H9 (cell line): Measurements from ENCODE around the gene DYNLT4. TPM values are rescaled to one million over a fixed set of nuclear protein-coding genes. Genes with fewer than 3 reads are reported as not detected.

Source experiments
- DNase-seq: peaks from one replicate; pipeline ENCODE4 v3.0.0-alpha.2; 2017
- H2AFZ ChIP-seq: one replicate; pipeline ENCODE4 v1.6.1; 2013; ENCODE audit warnings: mild to moderate bottlenecking, low read length, control low read depth, moderate library complexity
- H2AK5ac ChIP-seq: 2 replicates; pipeline ENCODE4 v1.6.1; 2013; ENCODE audit warnings: low read length, control low read depth, mixed read lengths; ENCODE audit not compliant: insufficient read length
- H2BK120ac ChIP-seq: one replicate; pipeline ENCODE4 v1.6.1; 2013; ENCODE audit warnings: low read depth, mild to moderate bottlenecking, low read length, control low read depth, inconsistent platforms; ENCODE audit not compliant: poor library complexity, severe bottlenecking
- H2BK12ac ChIP-seq: 2 replicates; pipeline ENCODE4 v1.6.1; 2013; ENCODE audit warnings: low read length, control low read depth, mixed read lengths, low read depth; ENCODE audit not compliant: insufficient read length
- H2BK15ac ChIP-seq: 2 replicates; pipeline ENCODE4 v1.6.1; 2013; ENCODE audit warnings: low read depth, low read length, control low read depth
- H2BK20ac ChIP-seq: one replicate; pipeline ENCODE4 v1.6.1; 2013; ENCODE audit warnings: low read depth, mild to moderate bottlenecking, low read length, control low read depth, inconsistent platforms; ENCODE audit not compliant: poor library complexity, severe bottlenecking
- H2BK5ac ChIP-seq: 2 replicates; pipeline ENCODE4 v1.6.1; 2013; ENCODE audit warnings: low read length, control low read depth, mixed read lengths; ENCODE audit not compliant: insufficient read length
- H3K14ac ChIP-seq: 2 replicates; pipeline ENCODE4 v1.6.1; 2013; ENCODE audit warnings: low read length, control low read depth; ENCODE audit not compliant: insufficient read depth
- H3K18ac ChIP-seq: 2 replicates; pipeline ENCODE4 v1.6.1; 2013; ENCODE audit warnings: low read depth, mild to moderate bottlenecking, mixed read lengths, low read length, control low read depth; ENCODE audit not compliant: insufficient read length
- H3K23ac ChIP-seq: 2 replicates; pipeline ENCODE4 v1.6.1; 2013; ENCODE audit warnings: low read length, control low read depth, mixed read lengths, low read depth; ENCODE audit not compliant: insufficient read length
- H3K23me2 ChIP-seq: 2 replicates; pipeline ENCODE4 v1.6.1; 2013; ENCODE audit warnings: low read depth, mild to moderate bottlenecking, mixed read lengths, low read length, control low read depth; ENCODE audit not compliant: insufficient read length, poor library complexity, severe bottlenecking
- H3K27ac ChIP-seq: 2 replicates; pipeline ENCODE4 v1.5.1; 2013; ENCODE audit warnings: low read length, control low read depth, mixed read lengths, low read depth; ENCODE audit not compliant: insufficient read length
- H3K27me3 ChIP-seq: 2 replicates; pipeline ENCODE4 v1.6.1; 2013; ENCODE audit warnings: low read length, control low read depth, inconsistent platforms; ENCODE audit not compliant: insufficient read depth
- H3K4ac ChIP-seq: 2 replicates; pipeline ENCODE4 v1.6.1; 2013; ENCODE audit warnings: low read depth, mild to moderate bottlenecking, control low read depth, inconsistent platforms, low read length, moderate library complexity
- H3K4me1 ChIP-seq: 2 replicates; pipeline ENCODE4 v1.6.1; 2013; ENCODE audit warnings: low read length, control low read depth, inconsistent platforms; ENCODE audit not compliant: insufficient read depth
- H3K4me2 ChIP-seq: 2 replicates; pipeline ENCODE4 v1.6.1; 2013; ENCODE audit warnings: low read length, control low read depth, mixed read lengths; ENCODE audit not compliant: insufficient read length, insufficient read depth
- H3K56ac ChIP-seq: 2 replicates; pipeline ENCODE4 v1.6.1; 2013; ENCODE audit warnings: low read depth, mild to moderate bottlenecking, mixed read lengths, low read length, control low read depth; ENCODE audit not compliant: insufficient read length
- H3K79me1 ChIP-seq: 2 replicates; pipeline ENCODE4 v1.6.1; 2013; ENCODE audit warnings: low read depth, mild to moderate bottlenecking, moderate library complexity, low read length, control low read depth, inconsistent platforms; ENCODE audit not compliant: insufficient read depth, poor library complexity, severe bottlenecking
- H3K79me2 ChIP-seq: 2 replicates; pipeline ENCODE4 v1.6.1; 2013; ENCODE audit warnings: low read length, control low read depth, inconsistent platforms; ENCODE audit not compliant: insufficient read depth
- H3K9ac ChIP-seq: 2 replicates; pipeline ENCODE4 v1.6.1; 2013; ENCODE audit warnings: low read length, control low read depth, mixed read lengths; ENCODE audit not compliant: insufficient read length; ENCODE audit errors: extremely low read depth
- H3K9me3 ChIP-seq: one replicate; pipeline ENCODE4 v1.6.1; 2013; ENCODE audit warnings: low read depth, low read length, inconsistent platforms; ENCODE audit not compliant: control insufficient read depth
- H3T11ph ChIP-seq: one replicate; pipeline ENCODE4 v1.6.1; 2013; ENCODE audit warnings: mild to moderate bottlenecking, low read length, control low read depth, inconsistent platforms
- H4K20me1 ChIP-seq: one replicate; pipeline ENCODE4 v1.6.1; 2013; ENCODE audit not compliant: control insufficient read depth, insufficient read length, insufficient read depth
- H4K5ac ChIP-seq: 2 replicates; pipeline ENCODE4 v1.6.1; 2013; ENCODE audit warnings: low read depth, mild to moderate bottlenecking, mixed read lengths, low read length, control low read depth; ENCODE audit not compliant: insufficient read length
- H4K8ac ChIP-seq: replicated peaks from 2 replicates; pipeline ENCODE4 v1.6.1; 2013; ENCODE audit warnings: low read length, control low read depth, mixed read lengths, low read depth; ENCODE audit not compliant: insufficient read length
- H4K91ac ChIP-seq: 2 replicates; pipeline ENCODE4 v1.6.1; 2013; ENCODE audit warnings: low read depth, mild to moderate bottlenecking, moderate library complexity, mixed read lengths, low read length, control low read depth; ENCODE audit not compliant: insufficient read length
- H3K27ac Mint-ChIP-seq, 3 experiments: 2 replicates in 2 of 3; 3 replicates in 1 of 3; pipeline ENCODE4 v1.8.0; 2020 to 2021; ENCODE audit warnings: mixed read lengths in 3 of 3, mild to moderate bottlenecking in 1 of 3, moderate library complexity in 1 of 3
- H3K27me3 Mint-ChIP-seq: 2 replicates; pipeline ENCODE4 v1.8.0; 2021; ENCODE audit warnings: low read depth, mild to moderate bottlenecking, moderate library complexity, mixed read lengths
- H3K36me3 Mint-ChIP-seq, 3 experiments: 2 replicates in 2 of 3; 3 replicates in 1 of 3; pipeline ENCODE4 v1.8.0; 2020 to 2021; ENCODE audit warnings: low read depth in 3 of 3, mixed read lengths in 3 of 3; ENCODE audit not compliant: insufficient read depth in 1 of 3
- H3K4me1 Mint-ChIP-seq, 2 experiments: 2 replicates each; pipeline ENCODE4 v1.8.0; 2020; ENCODE audit warnings: mixed read lengths in 2 of 2
- H3K4me3 Mint-ChIP-seq, 2 experiments: 2 replicates in 1 of 2; 3 replicates in 1 of 2; pipeline ENCODE4 v1.8.0; 2020 to 2021; ENCODE audit warnings: mild to moderate bottlenecking in 2 of 2, mixed read lengths in 2 of 2, moderate library complexity in 1 of 2
- H3K9me3 Mint-ChIP-seq, 2 experiments: 2 replicates in 1 of 2; 3 replicates in 1 of 2; pipeline ENCODE4 v1.8.0; 2020; ENCODE audit warnings: mild to moderate bottlenecking in 2 of 2, mixed read lengths in 2 of 2, moderate library complexity in 1 of 2
- WGBS: extraction: QIAGEN DNeasy Blood & Tissue Kit; methylation state at CpG from one replicate; pipeline ENCODE4 v1.1.7; 2013; ENCODE audit warnings: missing lambda C conversion rate, low lambda C conversion rate, mixed read lengths; ENCODE audit not compliant: insufficient read length; ENCODE audit errors: extremely low coverage; 5-methylcytosine and 5-hydroxymethylcytosine counted together
- total RNA-seq: library from RNA; stranded (reverse); gene quantifications from 2 replicates; pipeline ENCODE4 v1.2.1, GENCODE V29; 2021
- TF ChIP-seq, protein P1 (sequence below): fragments of 200-600 bp; sonication (generic); conservative IDR thresholded peaks from 3 replicates; pipeline ENCODE4 v1.8.0; 2021; ENCODE audit warnings: antibody characterized with exemption, mild to moderate bottlenecking

DYNLT4 gene
- total RNA-seq, 1 experiment from 2014 or later = not detected

DNA sequence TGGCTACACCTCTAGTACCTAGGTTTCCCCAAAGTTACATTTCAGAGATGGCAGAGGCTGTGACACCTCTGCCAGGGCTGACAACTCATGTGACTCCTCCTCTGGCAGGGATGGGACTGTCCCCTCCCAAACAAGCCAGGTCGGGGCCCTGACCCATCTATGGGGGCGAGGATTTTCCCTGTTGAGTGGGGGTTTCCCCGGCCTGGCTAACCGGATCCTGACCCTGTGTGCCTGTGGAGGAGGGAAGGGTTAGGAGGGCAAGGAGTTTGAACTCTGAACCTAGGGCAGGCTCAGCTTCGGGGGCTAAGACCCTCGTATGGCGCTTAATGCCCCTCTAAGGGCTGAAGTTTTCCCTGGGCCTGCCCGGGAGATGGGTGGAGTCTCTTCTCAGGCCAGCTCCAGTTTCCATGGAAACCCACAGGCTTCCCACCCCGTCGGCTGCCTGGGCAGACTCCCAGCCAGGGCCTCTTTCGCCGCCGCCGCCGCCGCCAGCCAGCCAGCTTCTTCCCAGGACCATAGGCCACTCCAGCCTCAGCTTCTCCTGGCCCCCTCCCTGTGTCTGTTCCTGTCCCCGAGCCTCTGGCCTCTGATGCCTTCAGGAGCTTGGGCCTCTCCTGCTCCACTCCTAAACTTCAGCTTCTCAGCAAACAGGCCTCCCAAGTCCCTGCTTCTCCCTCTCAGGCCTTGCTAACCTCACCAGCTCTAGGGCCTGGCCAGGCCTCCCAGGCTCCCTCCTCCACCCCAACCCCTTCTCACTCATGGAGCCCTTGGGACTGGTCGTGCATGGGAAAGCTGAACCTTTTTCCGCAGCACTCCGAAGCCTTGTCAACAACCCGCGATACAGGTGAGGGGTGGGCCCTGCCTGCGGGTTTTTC, 1.1 kb upstream of the DYNLT4 start, which contains the start of gene BTBD19:
Gene BTBD19 (plus strand): TSS at position 461 of the 875 bp plus-strand sequence. CDS start 298 bp downstream, at position 759.
- H3K27ac ChIP-seq = peak within 1 kb of the TSS; percentile 85
- H3K4me3 Mint-ChIP-seq = peak within 1 kb of the TSS; percentile 22 to 58
- H4K91ac ChIP-seq = peak within 1 kb of the TSS; percentile 68
- peak within 1 kb of the TSS; percentile 35 for H4K5ac ChIP-seq
- H3K4me1 ChIP-seq = peaks cover 10% of the 10 kb centered on the region; the same call in 1 of the 2 replicates
- peak within 1 kb of the TSS; percentile 47 for H3T11ph ChIP-seq
- H2BK12ac ChIP-seq = peak within 1 kb of the TSS; percentile 94
- H3K9ac ChIP-seq = peak within 1 kb of the TSS; percentile 51
- H4K20me1 ChIP-seq = no peaks in the 10 kb centered on the region
- H3K27me3 Mint-ChIP-seq = no peaks in the 10 kb centered on the region; the same call in 1 of the 2 replicates
- peaks cover 31 to 36% of the 10 kb centered on the region in 2 experiments for H3K4me1 Mint-ChIP-seq
- no peaks in the 10 kb centered on the region for H3K9me3 Mint-ChIP-seq
- peak within 1 kb of the TSS; percentile 82 for H2BK120ac ChIP-seq
- peaks cover 3 to 26% (median 20%) of the 10 kb centered on the region in 3 experiments; a peak in 6 of 7 replicates for H3K36me3 Mint-ChIP-seq
- no peak within 1 kb of the TSS for H2AFZ ChIP-seq
- no CpG with 5 or more reads among the region's 23 CpGs for WGBS
- peak within 1 kb of the TSS; percentile 7 for H2AK5ac ChIP-seq
- peak within 1 kb of the TSS; percentile 95 to 100 (median 96) for H3K27ac Mint-ChIP-seq
- peak; percentile 88 for DNase-seq
- H3K14ac ChIP-seq = peak within 1 kb of the TSS; percentile 89
- peak within 1 kb of the TSS; percentile 72 for H3K4ac ChIP-seq
- no peaks in the 10 kb centered on the region for H3K27me3 ChIP-seq
- H3K9me3 ChIP-seq = no peaks in the 10 kb centered on the region
- no peak within 1 kb of the TSS for H3K56ac ChIP-seq
- peak within 1 kb of the TSS; percentile 29 for H3K4me2 ChIP-seq
- no peak within 1 kb of the TSS for H4K8ac ChIP-seq
- H3K79me2 ChIP-seq = no peaks in the 10 kb centered on the region
- no peak within 1 kb of the TSS for H3K23ac ChIP-seq
- H3K23me2 ChIP-seq = peaks cover 4% of the 10 kb centered on the region
- peak within 1 kb of the TSS; percentile 47 for H2BK5ac ChIP-seq
- no peak within 1 kb of the TSS for H2BK20ac ChIP-seq
- H2BK15ac ChIP-seq = no peak within 1 kb of the TSS
- TF ChIP-seq, protein P1, sequence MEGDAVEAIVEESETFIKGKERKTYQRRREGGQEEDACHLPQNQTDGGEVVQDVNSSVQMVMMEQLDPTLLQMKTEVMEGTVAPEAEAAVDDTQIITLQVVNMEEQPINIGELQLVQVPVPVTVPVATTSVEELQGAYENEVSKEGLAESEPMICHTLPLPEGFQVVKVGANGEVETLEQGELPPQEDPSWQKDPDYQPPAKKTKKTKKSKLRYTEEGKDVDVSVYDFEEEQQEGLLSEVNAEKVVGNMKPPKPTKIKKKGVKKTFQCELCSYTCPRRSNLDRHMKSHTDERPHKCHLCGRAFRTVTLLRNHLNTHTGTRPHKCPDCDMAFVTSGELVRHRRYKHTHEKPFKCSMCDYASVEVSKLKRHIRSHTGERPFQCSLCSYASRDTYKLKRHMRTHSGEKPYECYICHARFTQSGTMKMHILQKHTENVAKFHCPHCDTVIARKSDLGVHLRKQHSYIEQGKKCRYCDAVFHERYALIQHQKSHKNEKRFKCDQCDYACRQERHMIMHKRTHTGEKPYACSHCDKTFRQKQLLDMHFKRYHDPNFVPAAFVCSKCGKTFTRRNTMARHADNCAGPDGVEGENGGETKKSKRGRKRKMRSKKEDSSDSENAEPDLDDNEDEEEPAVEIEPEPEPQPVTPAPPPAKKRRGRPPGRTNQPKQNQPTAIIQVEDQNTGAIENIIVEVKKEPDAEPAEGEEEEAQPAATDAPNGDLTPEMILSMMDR = no peak
- peak within 1 kb of the TSS; percentile 91 for H3K18ac ChIP-seq
- no peaks in the 10 kb centered on the region for H3K79me1 ChIP-seq
